BLaER1 (cell line): ENCODE results near the gene SPATA31C2.
"Not testable (repeated sequence)": the region's sequence is repeated elsewhere in the genome, so short reads cannot be mapped to it uniquely, and the experiment has no call there.

Experiments used
- H3K27ac ChIP-seq: shearing (Covaris generic); formaldehyde crosslinking; 2 replicates; pipeline ENCODE4 v1.8.1; 2022
- H3K27me3 ChIP-seq: shearing (Covaris generic); formaldehyde crosslinking; 2 replicates; pipeline ENCODE4 v1.8.1; 2022
- H3K36me3 ChIP-seq: shearing (Covaris generic); formaldehyde crosslinking; 2 replicates; pipeline ENCODE4 v1.8.1; 2022
- H3K4me1 ChIP-seq: shearing (Covaris generic); formaldehyde crosslinking; 2 replicates; pipeline ENCODE4 v1.8.1; 2022
- H3K4me2 ChIP-seq: shearing (Covaris generic); formaldehyde crosslinking; 2 replicates; pipeline ENCODE4 v1.8.1; 2022
- H3K4me3 ChIP-seq: shearing (Covaris generic); formaldehyde crosslinking; 2 replicates; pipeline ENCODE4 v1.8.1; 2022
- H3K9ac ChIP-seq: shearing (Covaris generic); formaldehyde crosslinking; 2 replicates; pipeline ENCODE4 v1.8.1; 2022
- H3K9me3 ChIP-seq: shearing (Covaris generic); formaldehyde crosslinking; 2 replicates; pipeline ENCODE4 v1.8.1; 2022
- H4K20me1 ChIP-seq: shearing (Covaris generic); formaldehyde crosslinking; 2 replicates; pipeline ENCODE4 v1.8.1; 2022
- Cebpa-rat ChIP-seq: shearing (Covaris generic); IDR thresholded peaks from 2 replicates; pipeline ENCODE4 v1.8.1; 2022

The SPATA31C2 gene

DNA sequence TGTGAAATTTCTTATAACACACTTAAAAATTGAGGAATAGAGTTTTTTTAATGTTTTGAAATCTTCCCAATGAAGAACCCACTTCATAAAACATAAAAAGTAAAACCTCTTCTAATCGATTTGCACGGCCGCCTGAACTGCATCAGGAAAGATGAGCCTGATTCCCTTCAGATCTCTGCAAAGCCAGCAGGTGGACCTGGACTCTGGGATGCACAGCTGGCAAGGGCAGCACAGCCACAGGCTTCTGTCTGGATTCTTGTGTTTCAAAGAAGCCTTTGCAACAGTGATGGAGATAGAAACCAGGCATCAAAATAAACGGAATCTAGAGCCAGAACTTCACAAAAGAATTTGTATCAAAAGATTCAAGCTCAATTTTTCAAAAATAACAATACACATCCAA is 36.0 kb upstream of the SPATA31C2 start:
- H4K20me1 ChIP-seq = no peaks in the 10 kb centered on the region
- H3K4me2 ChIP-seq = no peak overlapping the region
- H3K4me3 ChIP-seq = no peak overlapping the region
- no peaks in the 10 kb centered on the region for H3K36me3 ChIP-seq
- H3K27ac ChIP-seq = no peak overlapping the region
- TF ChIP-seq Cebpa-rat = no peak
- no peaks in the 10 kb centered on the region for H3K27me3 ChIP-seq
- peaks cover 33% of the 10 kb centered on the region for H3K4me1 ChIP-seq
- H3K9me3 ChIP-seq = peaks cover 12% of the 10 kb centered on the region; the same call in 1 of the 2 replicates
- no peak overlapping the region for H3K9ac ChIP-seq

DNA sequence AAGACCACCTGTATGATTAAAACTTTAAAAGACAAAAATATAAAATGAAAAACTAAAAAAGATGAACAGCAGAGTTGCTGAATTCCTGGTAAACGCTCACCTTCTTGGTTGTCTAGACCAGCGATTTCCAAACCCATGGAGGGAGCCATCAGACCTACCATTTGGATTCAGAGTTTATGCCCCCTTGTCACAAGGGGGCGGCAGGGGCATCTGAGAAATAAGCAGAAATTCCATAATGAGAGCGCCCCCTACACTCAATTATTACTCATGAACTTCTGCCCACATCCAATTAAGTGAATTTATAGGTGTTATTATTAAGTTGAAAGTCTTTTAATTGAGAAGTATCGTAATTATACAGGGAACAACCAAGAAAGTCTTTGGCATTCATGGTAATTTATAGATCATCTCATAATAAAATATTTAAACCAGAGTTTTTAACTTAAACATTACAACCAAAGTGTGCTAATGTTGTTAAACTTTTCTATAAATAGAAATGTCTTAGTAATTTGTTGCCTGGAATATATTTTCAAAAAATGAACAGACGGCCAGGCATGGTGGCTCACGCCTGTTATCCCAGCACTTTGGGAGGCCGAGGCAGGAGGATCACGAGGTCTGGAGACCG is 35.2 kb upstream of the SPATA31C2 start:
- no peak for TF ChIP-seq Cebpa-rat
- no peaks in the 10 kb centered on the region for H4K20me1 ChIP-seq
- H3K9ac ChIP-seq = no peak overlapping the region
- H3K4me2 ChIP-seq = no peak overlapping the region
- H3K9me3 ChIP-seq = peaks cover 14% of the 10 kb centered on the region
- H3K27ac ChIP-seq = no peak overlapping the region
- H3K27me3 ChIP-seq = no peaks in the 10 kb centered on the region
- H3K36me3 ChIP-seq = no peaks in the 10 kb centered on the region
- H3K4me3 ChIP-seq = no peak overlapping the region
- peaks cover 29% of the 10 kb centered on the region for H3K4me1 ChIP-seq

DNA sequence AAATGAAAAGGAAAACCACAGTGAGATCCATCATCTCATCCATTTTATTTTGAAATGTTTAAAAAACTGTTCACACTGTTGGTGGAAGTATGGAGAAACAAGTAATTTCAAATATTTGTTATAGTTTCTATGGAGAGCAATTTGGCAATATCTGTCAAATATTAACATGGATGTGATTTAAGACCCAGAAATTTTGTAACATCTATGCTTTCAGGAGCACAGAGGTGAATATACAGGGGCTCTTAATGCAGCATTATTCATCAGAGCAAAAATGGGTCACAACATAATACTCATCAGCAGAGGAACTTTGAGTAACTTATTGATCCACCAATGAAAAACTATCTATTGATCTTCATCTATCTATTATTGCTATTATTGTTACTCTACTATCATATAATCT is 31.4 kb upstream of the SPATA31C2 start:
- peaks cover 19% of the 10 kb centered on the region for H3K4me1 ChIP-seq
- no peaks in the 10 kb centered on the region for H3K27me3 ChIP-seq
- H3K4me3 ChIP-seq = no peak overlapping the region
- H3K9ac ChIP-seq = no peak overlapping the region
- no peak for TF ChIP-seq Cebpa-rat
- no peak overlapping the region for H3K27ac ChIP-seq
- peaks cover 9% of the 10 kb centered on the region for H3K9me3 ChIP-seq
- H4K20me1 ChIP-seq = no peaks in the 10 kb centered on the region
- no peaks in the 10 kb centered on the region for H3K36me3 ChIP-seq
- H3K4me2 ChIP-seq = no peak overlapping the region

DNA sequence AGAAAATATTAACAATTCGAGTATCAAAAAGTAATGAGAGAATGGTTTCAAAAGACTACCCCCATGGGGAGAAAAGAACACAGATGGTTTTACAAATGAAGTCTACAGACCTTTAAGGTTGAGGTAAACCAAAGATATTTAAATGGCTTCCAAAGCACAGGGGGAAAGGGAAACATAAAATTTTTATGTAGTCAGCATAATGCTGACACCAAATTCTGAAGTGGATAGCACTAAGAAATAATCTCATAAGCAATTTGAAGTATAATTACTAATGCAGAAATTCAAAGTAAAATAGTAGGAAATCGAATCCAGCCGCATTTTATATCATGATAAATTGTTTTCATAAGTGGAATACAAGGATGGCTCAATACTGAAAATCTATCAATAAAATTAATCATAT is 30.3 kb upstream of the SPATA31C2 start:
- Histone ChIP-seq H3K4me1 (peaks cover 13% of the 10 kb centered on the region; the same call in 1 of the 2 replicates), H3K27me3 (no peaks in the 10 kb centered on the region), H3K4me2 (no peak overlapping the region), H3K9me3 (peaks cover 9% of the 10 kb centered on the region), H3K27ac (no peak overlapping the region), H3K4me3 (no peak overlapping the region), H3K36me3 (no peaks in the 10 kb centered on the region), H4K20me1 (no peaks in the 10 kb centered on the region), H3K9ac (no peak overlapping the region)
- no peak for TF ChIP-seq Cebpa-rat

DNA sequence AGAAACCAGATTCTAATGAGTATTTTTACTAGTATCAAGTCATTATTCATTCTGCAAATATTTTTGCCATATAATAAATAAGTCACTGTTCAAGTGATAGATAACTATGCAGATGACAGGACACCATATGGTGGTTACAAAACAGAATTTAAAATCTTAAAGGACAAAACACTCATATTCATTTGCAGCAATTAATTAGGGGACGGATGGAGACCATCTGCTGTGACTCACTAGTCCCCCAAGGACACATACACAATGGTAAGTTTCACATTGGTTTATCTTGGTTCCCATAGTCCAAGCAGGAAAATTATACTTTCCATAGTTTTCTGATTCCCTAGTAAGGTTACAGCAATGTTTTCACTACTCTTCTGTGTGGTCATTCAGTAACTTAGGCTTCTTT is 28.4 kb upstream of the SPATA31C2 start:
- H3K9me3 ChIP-seq = peaks cover 9% of the 10 kb centered on the region
- H3K4me3 ChIP-seq = no peak overlapping the region
- H3K27ac ChIP-seq = no peak overlapping the region
- no peaks in the 10 kb centered on the region for H4K20me1 ChIP-seq
- H3K9ac ChIP-seq = no peak overlapping the region
- H3K36me3 ChIP-seq = no peaks in the 10 kb centered on the region
- H3K27me3 ChIP-seq = no peaks in the 10 kb centered on the region
- H3K4me2 ChIP-seq = no peak overlapping the region
- no peak for TF ChIP-seq Cebpa-rat
- peaks cover 13% of the 10 kb centered on the region; the same call in 1 of the 2 replicates for H3K4me1 ChIP-seq

DNA sequence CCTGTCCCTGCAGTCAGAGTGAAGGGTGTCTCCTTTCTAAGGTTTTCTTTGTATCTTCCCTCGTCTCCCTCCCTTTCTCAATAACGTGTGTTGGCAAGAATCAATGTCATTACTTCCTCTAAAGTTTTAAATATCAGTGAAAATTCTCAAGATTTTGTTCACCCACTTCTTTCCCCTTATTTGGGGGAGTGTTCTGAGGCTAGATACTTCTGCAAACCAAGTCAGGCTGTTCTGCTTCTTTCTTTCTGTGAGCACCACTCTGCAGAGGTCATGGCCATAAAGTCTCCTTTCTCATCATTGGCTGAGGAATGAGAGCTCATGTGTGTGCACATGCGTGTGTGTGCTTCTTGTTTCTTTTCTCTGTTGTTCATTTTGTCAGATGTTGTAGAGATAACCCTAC is 26.6 kb upstream of the SPATA31C2 start:
- Histone ChIP-seq H3K27ac (no peak overlapping the region), H3K4me1 (peaks cover 12% of the 10 kb centered on the region; the same call in 1 of the 2 replicates), H3K27me3 (no peaks in the 10 kb centered on the region), H3K9me3 (peaks cover 9% of the 10 kb centered on the region), H3K4me3 (no peak overlapping the region), H3K36me3 (no peaks in the 10 kb centered on the region), H4K20me1 (no peaks in the 10 kb centered on the region), H3K4me2 (no peak overlapping the region), H3K9ac (no peak overlapping the region)
- TF ChIP-seq Cebpa-rat = no peak

DNA sequence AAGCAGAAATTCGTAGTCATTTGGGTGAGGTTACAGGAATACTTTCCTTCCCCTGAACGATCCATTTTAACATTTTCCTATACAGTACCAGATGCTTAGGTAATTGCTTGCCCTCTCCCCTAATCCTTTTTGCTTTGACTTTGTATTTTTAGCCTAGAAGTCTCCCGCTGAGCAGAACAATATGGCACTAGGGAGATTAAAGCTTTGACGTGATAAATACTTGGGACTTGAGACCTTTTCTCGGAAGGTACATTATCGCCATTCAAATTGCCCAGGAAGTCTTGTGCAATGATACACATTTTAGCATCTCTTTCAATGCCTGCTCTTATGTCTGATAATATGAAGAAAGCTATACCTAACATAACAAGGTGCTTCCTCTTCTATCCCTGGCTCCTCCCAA is 22.9 kb upstream of the SPATA31C2 start:
- Histone ChIP-seq H3K4me2 (no peak overlapping the region), H3K4me3 (no peak overlapping the region), H4K20me1 (no peaks in the 10 kb centered on the region), H3K4me1 (0 out of 2 replicates have a peak, but pooled peaks cover 3% of the 10 kb centered on the region), H3K36me3 (no peaks in the 10 kb centered on the region), H3K27me3 (no peaks in the 10 kb centered on the region), H3K9ac (no peak overlapping the region), H3K9me3 (no peaks in the 10 kb centered on the region), H3K27ac (no peak overlapping the region)
- TF ChIP-seq Cebpa-rat = no peak

DNA sequence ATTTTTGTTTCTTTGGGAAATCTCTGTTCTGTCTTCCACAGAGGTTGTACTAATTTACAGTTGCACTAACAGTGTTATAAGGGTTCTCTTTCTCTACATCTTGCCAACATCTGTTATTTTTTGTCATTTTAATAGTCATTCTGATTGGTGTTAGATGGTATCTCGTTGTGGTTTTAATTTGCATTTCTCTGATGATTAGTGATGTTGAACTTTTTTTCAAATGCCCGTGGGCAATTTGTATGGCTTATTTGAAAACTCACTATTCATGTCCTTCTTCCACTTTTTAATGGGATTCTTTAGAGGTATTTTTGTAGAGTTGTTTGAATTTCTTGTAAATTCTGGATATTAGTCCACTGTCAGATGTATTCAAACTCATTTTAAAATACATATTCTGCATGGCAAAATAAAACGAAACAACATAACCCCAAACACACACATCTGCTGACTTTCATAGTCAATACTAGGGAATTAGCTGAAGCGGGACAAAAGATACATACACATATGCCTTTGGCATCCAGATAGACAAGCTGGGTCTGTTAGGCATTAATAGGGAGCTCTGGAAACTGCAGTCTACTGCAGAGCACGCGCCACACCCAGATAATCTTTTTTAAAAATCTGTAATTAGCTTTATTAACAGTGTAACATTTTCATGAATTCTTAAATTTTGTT is 5.8 kb upstream of the SPATA31C2 start:
- no peaks in the 10 kb centered on the region for H4K20me1 ChIP-seq
- H3K27ac ChIP-seq = no peak overlapping the region
- TF ChIP-seq Cebpa-rat = no peak
- H3K27me3 ChIP-seq = no peaks in the 10 kb centered on the region
- no peaks in the 10 kb centered on the region for H3K36me3 ChIP-seq
- H3K4me1 ChIP-seq = peaks cover 5% of the 10 kb centered on the region; the same call in 1 of the 2 replicates
- H3K4me3 ChIP-seq = no peak overlapping the region
- no peak overlapping the region for H3K4me2 ChIP-seq
- H3K9ac ChIP-seq = no peak overlapping the region
- no peaks in the 10 kb centered on the region for H3K9me3 ChIP-seq

DNA sequence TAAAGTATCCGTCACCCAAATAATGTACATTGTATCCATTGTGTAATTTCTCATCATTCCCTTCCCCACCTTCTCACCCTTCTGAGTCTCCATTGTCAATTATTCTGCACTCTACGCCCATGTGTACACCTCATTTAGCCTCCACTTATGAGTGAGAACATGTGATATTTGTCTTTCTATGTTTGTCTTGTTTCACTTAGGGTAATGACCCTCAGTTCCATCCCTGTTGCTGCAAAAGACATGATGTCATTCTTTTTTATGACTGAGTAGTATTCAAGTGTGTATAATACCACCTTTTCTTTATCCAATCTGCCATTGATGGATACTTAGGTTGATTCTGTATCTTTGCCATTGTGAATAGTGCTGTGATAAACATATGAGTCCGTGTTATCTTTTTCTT is 4.9 kb upstream of the SPATA31C2 start:
- peaks cover 5% of the 10 kb centered on the region; the same call in 1 of the 2 replicates for H3K4me1 ChIP-seq
- no peaks in the 10 kb centered on the region for H4K20me1 ChIP-seq
- no peaks in the 10 kb centered on the region for H3K9me3 ChIP-seq
- H3K4me3 ChIP-seq = no peak overlapping the region
- H3K27me3 ChIP-seq = no peaks in the 10 kb centered on the region
- H3K9ac ChIP-seq = no peak overlapping the region
- H3K36me3 ChIP-seq = no peaks in the 10 kb centered on the region
- no peak for TF ChIP-seq Cebpa-rat
- no peak overlapping the region for H3K4me2 ChIP-seq
- H3K27ac ChIP-seq = no peak overlapping the region

DNA sequence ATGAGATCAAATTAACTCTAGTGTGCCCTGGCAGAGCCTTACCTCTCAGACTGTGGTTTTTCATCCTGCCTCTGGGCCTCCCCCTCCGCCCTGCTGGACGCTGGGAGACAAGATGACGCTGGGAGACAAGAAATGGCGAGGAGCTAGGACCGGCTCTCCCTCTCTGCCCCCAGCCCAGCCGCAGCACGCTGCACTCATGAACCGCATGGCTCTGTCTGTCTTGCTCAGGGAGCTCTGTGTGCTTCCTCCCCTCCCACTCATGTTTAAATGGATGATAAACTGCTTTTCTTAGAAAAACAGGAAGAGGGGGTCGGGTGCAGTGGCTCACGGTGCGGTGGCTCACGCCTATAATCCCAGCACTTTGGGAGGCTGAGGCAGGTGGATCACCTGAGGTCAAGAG is 4.7 kb downstream of the SPATA31C2 start:
- not testable (repeated sequence) for H4K20me1 ChIP-seq, H3K4me3 ChIP-seq, H3K36me3 ChIP-seq, H3K27ac ChIP-seq, H3K9ac ChIP-seq, H3K9me3 ChIP-seq
- Histone ChIP-seq H3K4me1 (peaks cover 17% of the 10 kb centered on the region), H3K27me3 (peaks cover 37% of the 10 kb centered on the region), H3K4me2 (0 out of 2 replicates have a peak overlapping the region, but pooled peaks have one; percentile 26)

DNA sequence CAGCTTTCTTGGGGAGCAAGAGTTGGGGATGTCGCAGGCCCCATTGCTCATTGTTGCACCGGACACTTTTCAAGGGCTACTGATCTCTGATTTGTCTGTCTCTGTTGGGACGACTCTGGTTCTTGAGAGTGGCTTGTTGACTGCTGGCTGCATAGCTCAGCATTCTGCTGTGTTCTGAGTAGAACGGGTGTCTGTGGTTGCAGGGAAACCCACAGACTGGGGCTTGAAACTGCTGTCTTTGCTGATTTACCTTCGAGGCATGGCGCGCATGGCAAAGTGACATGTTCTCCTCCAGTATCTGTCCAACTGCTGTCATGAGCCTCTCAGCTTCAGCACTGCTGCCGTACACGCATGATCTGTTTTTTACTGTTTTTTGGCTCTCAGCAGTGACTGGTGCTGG is 8.7 kb downstream of the SPATA31C2 start:
- H3K4me3 ChIP-seq, H3K36me3 ChIP-seq, H3K27ac ChIP-seq, H3K9ac ChIP-seq, H4K20me1 ChIP-seq, H3K9me3 ChIP-seq: not testable (repeated sequence)
- peak overlapping the region; percentile 28 for H3K4me2 ChIP-seq
- H3K27me3 ChIP-seq = peaks cover 41% of the 10 kb centered on the region
- H3K4me1 ChIP-seq = peaks cover 17% of the 10 kb centered on the region

DNA sequence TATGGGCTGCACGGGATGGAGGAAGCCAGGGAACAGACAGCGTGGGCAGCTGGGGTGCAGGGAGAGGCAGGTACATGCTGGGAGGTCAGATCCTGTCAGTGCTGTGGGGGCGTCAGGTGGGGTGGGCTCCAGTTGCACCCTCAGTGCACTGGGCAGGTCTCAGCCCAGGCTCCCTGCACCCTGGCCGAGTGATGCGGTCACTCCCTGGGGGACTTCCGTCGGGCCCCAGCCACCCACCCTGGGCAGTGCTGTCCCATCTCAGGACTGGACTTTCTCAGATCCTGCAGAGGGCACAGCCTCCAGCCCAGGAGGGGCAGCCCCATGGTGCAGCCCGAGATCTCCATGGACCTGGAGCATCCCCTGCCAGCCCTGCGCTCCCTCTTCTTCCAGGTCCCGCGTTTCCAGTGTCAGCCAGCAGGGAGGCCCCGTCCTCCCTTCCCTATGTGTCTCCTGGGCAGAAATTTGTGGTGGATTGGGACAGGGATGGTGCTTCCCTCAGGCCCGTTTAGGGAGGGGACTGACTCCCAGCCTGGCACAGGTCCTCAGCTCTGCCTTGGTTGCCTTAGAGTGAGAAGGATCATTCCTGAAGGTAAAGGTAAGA is 10.5 kb downstream of the SPATA31C2 start:
- H3K27me3 ChIP-seq = peaks cover 37% of the 10 kb centered on the region
- H3K27ac ChIP-seq, H3K4me3 ChIP-seq, H3K36me3 ChIP-seq, H4K20me1 ChIP-seq, H3K9ac ChIP-seq, H3K9me3 ChIP-seq, H3K4me2 ChIP-seq: not testable (repeated sequence)
- peaks cover 17% of the 10 kb centered on the region for H3K4me1 ChIP-seq

DNA sequence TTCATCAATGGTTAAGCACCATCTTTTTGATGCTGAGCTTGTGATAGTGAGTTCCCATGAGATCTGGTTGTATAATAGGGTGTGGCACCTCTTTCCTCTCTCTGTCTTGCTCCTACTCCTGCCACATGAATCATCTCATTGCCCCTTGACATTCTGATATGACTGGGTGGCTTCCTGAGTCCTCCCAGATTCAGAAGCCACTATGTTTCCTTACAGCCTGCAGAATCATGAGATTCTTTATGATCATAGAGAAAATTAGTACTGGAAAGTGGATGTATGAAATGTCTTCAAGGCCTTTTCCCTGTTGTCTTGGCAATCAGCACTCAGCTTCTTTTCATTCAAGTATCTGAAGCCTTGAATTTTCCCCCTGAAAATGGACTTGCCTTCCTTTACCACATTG is 14.9 kb downstream of the SPATA31C2 start:
- H3K4me1 ChIP-seq, H3K27me3 ChIP-seq, H3K36me3 ChIP-seq, H3K9me3 ChIP-seq, H3K4me3 ChIP-seq, H3K27ac ChIP-seq, H3K9ac ChIP-seq, H3K4me2 ChIP-seq, H4K20me1 ChIP-seq: not testable (repeated sequence)

DNA sequence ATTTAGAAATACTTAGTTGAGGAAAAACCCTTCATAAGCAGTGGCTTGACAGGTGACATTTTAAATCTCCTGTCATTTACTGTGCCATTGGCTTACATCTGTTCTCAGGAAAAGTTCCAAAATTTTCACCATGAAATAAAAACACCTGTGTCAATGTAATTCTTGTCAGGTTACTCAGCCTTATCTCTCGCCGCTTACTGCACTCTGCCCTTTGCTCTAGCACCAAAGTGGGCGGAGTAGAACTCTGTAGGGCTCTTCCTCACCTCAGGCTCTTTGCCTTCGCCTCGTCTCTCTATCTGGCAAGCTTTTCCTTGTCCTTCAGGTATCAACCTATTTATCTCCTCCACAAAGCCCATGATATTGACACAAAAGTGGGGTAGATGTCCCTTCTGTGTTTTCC is 20.2 kb downstream of the SPATA31C2 start:
- H3K27me3 ChIP-seq, H3K36me3 ChIP-seq, H3K9me3 ChIP-seq, H3K4me1 ChIP-seq, H4K20me1 ChIP-seq, H3K9ac ChIP-seq, H3K4me2 ChIP-seq, H3K27ac ChIP-seq, H3K4me3 ChIP-seq: not testable (repeated sequence)
